ENCODE measurements around the gene TEX53. TPM values are rescaled to one million over a fixed set of nuclear protein-coding genes. Genes with fewer than 3 reads are reported as not detected.
A peak's percentile ranks its signal among the peaks of the same experiment; 100 is the strongest.

TEX53 gene
- total RNA-seq, 6 experiments from 2014 or later: not detected

DNA sequence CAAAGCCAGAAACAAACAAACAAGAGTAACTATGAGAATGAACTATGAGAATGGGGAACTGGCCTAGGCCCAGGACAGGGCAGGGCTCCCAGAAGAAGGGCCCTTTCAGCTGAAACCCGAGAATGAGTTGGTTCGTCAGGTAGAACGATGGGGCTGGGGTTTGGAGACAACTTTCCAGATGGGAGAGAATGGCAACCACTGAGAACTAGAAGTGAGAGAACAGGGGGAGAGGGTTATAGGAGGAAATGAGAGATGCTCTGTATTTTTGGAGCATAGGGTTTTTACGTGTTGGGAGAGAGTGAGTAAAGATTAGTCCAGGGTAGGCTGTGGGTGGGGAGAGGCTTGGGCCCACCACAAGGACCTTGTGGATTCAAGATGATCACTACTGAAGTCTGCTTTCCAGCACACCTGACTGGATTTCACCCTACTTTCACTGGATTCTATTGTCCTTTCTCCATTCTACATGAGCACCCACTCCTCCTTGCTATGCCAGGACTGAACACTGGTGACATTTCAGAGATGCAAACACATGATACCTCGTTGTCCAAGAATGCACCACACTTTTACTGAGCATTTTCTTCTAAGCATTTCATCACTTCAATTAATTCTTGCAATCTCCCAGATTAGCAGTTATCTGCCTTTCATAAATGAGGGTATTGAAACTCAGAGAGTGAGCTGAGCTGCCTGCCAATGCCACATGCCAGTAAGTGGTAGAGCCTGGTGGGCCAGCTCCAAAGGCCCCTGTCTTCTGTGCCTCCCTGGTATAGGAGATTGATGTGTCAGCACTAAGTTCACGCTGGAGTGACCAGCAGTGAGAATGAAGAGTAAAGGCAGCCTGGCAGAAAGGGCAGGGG, 49.7 kb downstream of the TEX53 start:
- Histone ChIP-seq H3K27ac (peak overlapping the region in 2 of 3 donors; percentile 10 to 66), H3K4me3 (no peak overlapping the region), H3K27me3 (no peaks in the 10 kb centered on the region), H3K9me3 (no peaks in the 10 kb centered on the region), H3K36me3 (no peaks in the 10 kb centered on the region), H3K4me1 (peaks cover 0 to 42% (median 7%) of the 10 kb centered on the region in 4 donors)
- DNase-seq (no peak), ATAC-seq (no peak)
- intact Hi-C loops (cut with DNase I): no loop called here
- WGBS (ENCODE audit: insufficient coverage, low coverage, low lambda C conversion rate, missing lambda C conversion rate): 70% methylated on average over 6 of the region's 6 CpGs
- TF ChIP-seq, protein P1, sequence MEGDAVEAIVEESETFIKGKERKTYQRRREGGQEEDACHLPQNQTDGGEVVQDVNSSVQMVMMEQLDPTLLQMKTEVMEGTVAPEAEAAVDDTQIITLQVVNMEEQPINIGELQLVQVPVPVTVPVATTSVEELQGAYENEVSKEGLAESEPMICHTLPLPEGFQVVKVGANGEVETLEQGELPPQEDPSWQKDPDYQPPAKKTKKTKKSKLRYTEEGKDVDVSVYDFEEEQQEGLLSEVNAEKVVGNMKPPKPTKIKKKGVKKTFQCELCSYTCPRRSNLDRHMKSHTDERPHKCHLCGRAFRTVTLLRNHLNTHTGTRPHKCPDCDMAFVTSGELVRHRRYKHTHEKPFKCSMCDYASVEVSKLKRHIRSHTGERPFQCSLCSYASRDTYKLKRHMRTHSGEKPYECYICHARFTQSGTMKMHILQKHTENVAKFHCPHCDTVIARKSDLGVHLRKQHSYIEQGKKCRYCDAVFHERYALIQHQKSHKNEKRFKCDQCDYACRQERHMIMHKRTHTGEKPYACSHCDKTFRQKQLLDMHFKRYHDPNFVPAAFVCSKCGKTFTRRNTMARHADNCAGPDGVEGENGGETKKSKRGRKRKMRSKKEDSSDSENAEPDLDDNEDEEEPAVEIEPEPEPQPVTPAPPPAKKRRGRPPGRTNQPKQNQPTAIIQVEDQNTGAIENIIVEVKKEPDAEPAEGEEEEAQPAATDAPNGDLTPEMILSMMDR (IDR thresholded peaks at IDR 0.05): no peak

DNA sequence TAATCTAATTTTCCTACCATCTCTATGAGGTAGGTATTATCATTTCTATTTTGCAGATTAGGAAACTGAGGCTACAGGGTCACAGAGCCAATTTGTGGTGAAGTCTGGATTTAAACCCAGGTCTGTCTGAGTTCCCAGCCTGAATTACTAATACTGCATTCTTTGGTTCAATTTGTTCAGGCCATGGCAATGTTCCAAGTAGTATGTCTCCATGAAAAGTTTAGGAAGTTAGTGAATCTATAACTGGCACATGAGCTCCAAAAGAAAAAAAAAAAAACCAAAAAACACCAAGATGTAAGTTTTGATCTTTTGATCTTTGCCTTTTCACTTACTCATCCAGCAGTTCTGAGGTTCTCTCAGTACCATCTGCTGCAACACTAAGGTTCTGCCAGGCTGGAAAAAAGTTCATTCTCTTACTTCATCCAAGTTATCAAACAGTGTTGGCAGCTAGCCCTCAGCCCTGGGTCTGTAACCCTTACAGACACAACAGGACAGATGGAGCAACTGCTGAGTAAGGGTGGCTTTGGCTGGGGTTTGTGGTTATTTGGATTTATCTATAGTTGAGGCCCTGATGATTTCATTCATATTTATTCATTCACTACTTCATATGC, 50.9 kb downstream of the TEX53 start:
- DNase-seq (peak; percentile 84 to 93 (median 84)), ATAC-seq (peak; percentile 72 to 79 (median 78))
- no peak for TF ChIP-seq POLR2A (IDR thresholded peaks at IDR 0.05)
- TF ChIP-seq, protein P1 (IDR thresholded peaks at IDR 0.05): no peak
- Histone ChIP-seq H3K27ac (peak overlapping the region; percentile 32 to 69 (median 40)), H3K4me3 (no peak overlapping the region), H3K27me3 (no peaks in the 10 kb centered on the region), H3K4me1 (peaks cover 0 to 40% (median 7%) of the 10 kb centered on the region in 4 donors), H3K9me3 (no peaks in the 10 kb centered on the region), H3K36me3 (no peaks in the 10 kb centered on the region)
- intact Hi-C loops (cut with DNase I): no loop called here

Small RNAs within 50 kb of the gene (small RNA-seq; reads per million reads assigned to genes)
- gene RF00019: 0 reads per million in 2 experiments

Other genes with a start within 250 kb of the TEX53 start
- gene WHRN, start 152.3 kb downstream of the TEX53 start, total RNA-seq: 1 to 10 TPM; 2.1 to 3.7 (median 2.7) TPM
- gene ATP6V1G1, start 70.0 kb downstream of the TEX53 start, total RNA-seq: 100 to 1,000 TPM in 2 of 6 experiments, 10 to 100 TPM in 4; 31.0 to 155 (median 49.1) TPM
- gene TMEM268, start 46.5 kb downstream of the TEX53 start, total RNA-seq: 1 to 10 TPM; 3.4 to 6.5 (median 5.2) TPM
- not detected for gene TEX48, start 24.4 kb upstream of the TEX53 start, total RNA-seq
- gene TNFSF15, start 148.2 kb upstream of the TEX53 start, total RNA-seq: under 1 TPM in 5 of 6 experiments, not detected in 1; 0.04 to 0.35 (median 0.06) TPM

Data from right lobe of liver (tissue), 6 donors.